GM19193 (cell line): ENCODE measurements around the gene ENOX2.

Source experiments
- POLR2A ChIP-seq: IDR thresholded peaks from 4 replicates; pipeline ENCODE4 v1.6.1; 2011; ENCODE audit not compliant: insufficient read depth, insufficient read length; ENCODE audit errors: extremely low read depth

Gene ENOX2

GRCh38 chrX:130704053-130705038 lies 198.7 kb downstream of the ENOX2 start:
- no peak for TF ChIP-seq POLR2A

GRCh38 chrX:130702867-130703707 lies 199.9 kb downstream of the ENOX2 start:
- no peak for TF ChIP-seq POLR2A

- no peak for TF ChIP-seq POLR2A
These were observed 202.4 kb downstream of the ENOX2 start for GRCh38 chrX:130700629-130701028.

- no peak for TF ChIP-seq POLR2A
These were observed 203.4 kb downstream of the ENOX2 start for GRCh38 chrX:130699618-130700017.

GRCh38 chrX:130696542-130696941 lies 206.5 kb downstream of the ENOX2 start:
- no peak for TF ChIP-seq POLR2A

GRCh38 chrX:130695931-130696330 lies 207.1 kb downstream of the ENOX2 start:
- no peak for TF ChIP-seq POLR2A

- no peak for TF ChIP-seq POLR2A
These were observed 208.0 kb downstream of the ENOX2 start for GRCh38 chrX:130694983-130695382.

GRCh38 chrX:130691576-130691975 lies 211.4 kb downstream of the ENOX2 start:
- no peak for TF ChIP-seq POLR2A

GRCh38 chrX:130688360-130688759 lies 214.6 kb downstream of the ENOX2 start:
- no peak for TF ChIP-seq POLR2A

GRCh38 chrX:130682990-130683389 lies 220.0 kb downstream of the ENOX2 start:
- TF ChIP-seq POLR2A, result no peak

- TF ChIP-seq POLR2A, result no peak
These were observed 222.6 kb downstream of the ENOX2 start for GRCh38 chrX:130680164-130681035.

- TF ChIP-seq POLR2A, result no peak
These were observed 226.1 kb downstream of the ENOX2 start for GRCh38 chrX:130676861-130677260.

- TF ChIP-seq POLR2A, result no peak
These were observed 230.8 kb downstream of the ENOX2 start for GRCh38 chrX:130672214-130672613.

GRCh38 chrX:130669233-130669632 lies 233.8 kb downstream of the ENOX2 start:
- no peak for TF ChIP-seq POLR2A
